ENCODE data around the gene AVEN. TPM values are rescaled to one million over a fixed set of nuclear protein-coding genes. Genes with fewer than 3 reads are reported as not detected.

The AVEN gene
- total and polyA plus RNA-seq, 2 of the 13 experiments (the other 11 are each of a cell fraction or from before 2014, with no cell fraction given) = 4.4 to 17.5 TPM

DNA sequence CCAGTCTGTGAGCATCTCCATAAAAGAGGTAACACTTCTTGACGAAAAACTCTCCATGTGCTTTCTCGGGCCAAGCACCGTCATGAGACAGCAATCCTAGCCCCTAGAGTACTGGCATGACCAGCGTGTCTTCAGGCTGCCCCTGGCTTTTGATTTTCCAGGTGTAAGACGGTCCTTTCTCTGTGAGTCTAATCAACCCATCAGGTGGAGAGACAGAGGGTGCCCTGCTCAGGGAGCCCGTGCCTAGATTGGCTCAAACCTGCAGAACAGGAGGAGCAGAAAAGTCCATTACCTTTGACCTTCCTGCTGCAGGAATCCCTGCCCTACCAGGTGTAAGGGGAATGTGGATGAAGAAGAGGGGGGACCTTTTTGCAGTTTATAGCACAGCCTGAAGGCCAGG lies 180.2 kb downstream of the AVEN start (continued):
- no peak for TF ChIP-seq ZFP62 (CRISPR knock-in tag; IDR thresholded peaks at IDR 0.05)
- no peak for TF ChIP-seq ZBTB40 (IDR thresholded peaks at IDR 0.05)
- TF ChIP-seq ZBTB40 (CRISPR knock-in tag; IDR thresholded peaks at IDR 0.05) = no peak
- TF ChIP-seq SRY (CRISPR knock-in tag; IDR thresholded peaks at IDR 0.05) = no peak
- TF ChIP-seq, protein P1, sequence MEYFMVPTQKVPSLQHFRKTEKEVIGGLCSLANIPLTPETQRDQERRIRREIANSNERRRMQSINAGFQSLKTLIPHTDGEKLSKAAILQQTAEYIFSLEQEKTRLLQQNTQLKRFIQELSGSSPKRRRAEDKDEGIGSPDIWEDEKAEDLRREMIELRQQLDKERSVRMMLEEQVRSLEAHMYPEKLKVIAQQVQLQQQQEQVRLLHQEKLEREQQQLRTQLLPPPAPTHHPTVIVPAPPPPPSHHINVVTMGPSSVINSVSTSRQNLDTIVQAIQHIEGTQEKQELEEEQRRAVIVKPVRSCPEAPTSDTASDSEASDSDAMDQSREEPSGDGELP (IDR thresholded peaks at IDR 0.05; ENCODE audit: borderline replicate concordance, low read depth) = no peak
- TF ChIP-seq ZNF558 (CRISPR knock-in tag; IDR thresholded peaks at IDR 0.05; ENCODE audit: borderline replicate concordance) = no peak

Data from HepG2 (cell line).